ENCODE results near the gene TMEM132C.

DNA sequence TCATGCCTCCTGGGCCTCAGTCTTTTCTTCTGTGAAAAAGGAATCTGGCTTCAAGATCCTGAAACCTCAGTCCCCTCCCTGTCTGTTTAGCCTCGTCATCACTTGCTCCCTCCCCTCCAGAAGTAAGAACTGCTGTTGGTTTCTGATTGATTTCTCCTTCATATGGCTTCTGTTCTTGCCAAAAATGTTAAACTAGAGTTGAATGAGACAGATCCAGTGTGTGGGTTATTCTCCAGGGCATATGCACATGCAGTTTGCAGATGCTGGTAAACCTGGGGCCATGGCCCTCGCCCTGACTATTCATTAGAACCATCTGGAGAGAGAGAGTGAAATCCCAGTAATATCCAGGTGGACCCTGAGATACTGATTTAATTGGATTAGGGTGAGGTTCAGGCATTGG, 175.1 kb downstream of the TMEM132C start:
- no peak for TF ChIP-seq CTCF (IDR thresholded peaks at IDR 0.05; ENCODE audit: insufficient read depth, low read length)
- no peak for TF ChIP-seq POLR2AphosphoS5 (IDR thresholded peaks at IDR 0.05; ENCODE audit: low read depth)
- no peak for TF ChIP-seq REST (IDR thresholded peaks at IDR 0.05; ENCODE audit: insufficient replicate concordance, low read depth)

All from HL-60 (cell line).